ENCODE results near the gene CCDC187. TPM values are rescaled to one million over a fixed set of nuclear protein-coding genes. Genes with fewer than 3 reads are reported as not detected.
"Not testable (repeated sequence)": the region's sequence is repeated elsewhere in the genome, so short reads cannot be mapped to it uniquely, and the experiment has no call there.

The CCDC187 gene
- total RNA-seq, 1 donor from 2014 or later: not detected

DNA sequence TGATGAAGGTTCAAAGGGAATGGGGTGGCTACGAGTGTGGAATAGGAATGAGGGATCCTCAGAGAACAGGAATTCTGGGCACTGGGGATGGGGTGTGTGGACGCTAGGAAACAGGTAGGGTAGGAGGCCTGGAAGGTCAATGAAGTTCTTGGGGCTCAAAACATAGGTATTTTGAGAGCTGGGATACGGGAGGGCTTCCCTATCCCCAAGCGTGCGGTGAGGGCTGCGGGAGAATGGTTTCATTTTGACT lies 59.0 kb downstream of the CCDC187 start:
- no peak for DNase-seq (ENCODE audit: extremely low read depth, low read depth, low spot score)

DNA sequence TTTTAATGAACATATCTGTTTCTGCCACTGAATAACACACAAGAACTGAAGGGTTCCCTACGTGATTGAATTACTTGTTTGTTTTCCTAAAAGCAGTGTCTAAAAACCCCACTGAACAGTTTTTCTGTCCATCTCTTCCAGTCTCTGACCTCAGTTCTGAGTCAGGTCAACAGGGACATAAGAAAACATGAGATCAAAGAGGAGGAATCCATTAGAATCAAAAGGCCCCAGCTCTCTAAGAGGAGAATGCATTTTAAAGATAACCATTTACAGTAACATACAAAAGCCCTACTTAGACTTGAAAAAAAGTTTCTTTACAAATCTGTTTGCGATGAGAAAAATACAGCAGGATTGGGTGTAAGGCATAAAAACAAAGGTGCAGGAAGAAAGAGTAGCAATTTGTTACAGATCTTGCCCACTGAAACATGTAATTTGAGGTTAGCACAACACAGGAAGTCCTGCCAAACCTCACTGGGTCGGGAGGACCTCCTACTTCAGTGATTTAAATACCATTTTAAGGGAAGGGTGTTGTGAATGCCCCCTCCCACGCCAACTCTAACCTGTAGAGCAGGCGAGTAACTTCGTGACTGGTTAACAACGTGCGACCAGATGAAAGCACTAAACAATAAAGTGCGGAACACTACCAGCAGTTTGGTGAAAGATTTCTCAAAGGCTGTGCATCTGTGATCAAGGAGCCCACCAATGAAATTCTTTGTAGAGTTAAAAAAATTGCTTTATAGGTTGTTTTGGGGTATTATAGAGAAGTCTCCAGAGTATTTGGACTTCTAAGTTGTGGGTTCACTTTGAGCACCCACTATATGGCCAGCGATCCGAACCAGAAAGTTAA lies 59.5 kb downstream of the CCDC187 start:
- no peak for DNase-seq (ENCODE audit: extremely low read depth, low read depth, low spot score)

DNA sequence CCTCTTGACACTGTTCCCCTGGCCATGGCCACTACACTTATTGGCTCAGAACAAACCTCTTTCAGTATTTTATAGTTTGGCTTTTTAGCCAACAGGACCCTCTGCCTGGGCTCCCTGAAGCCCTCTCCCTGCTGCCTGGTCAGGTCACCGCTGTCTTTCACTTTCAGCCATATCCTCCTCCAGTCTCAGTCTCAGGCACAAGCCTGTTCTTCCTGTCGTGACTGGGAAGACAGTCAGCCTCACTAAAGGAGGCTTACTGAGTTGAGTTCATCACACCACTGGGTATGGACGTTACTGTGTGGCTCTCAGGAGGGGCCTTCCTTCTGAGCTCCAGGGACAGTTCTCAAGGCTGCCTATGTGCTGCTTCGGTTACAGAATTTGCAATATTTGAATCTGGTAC lies 60.3 kb downstream of the CCDC187 start:
- no peak for DNase-seq (ENCODE audit: extremely low read depth, low read depth, low spot score)

DNA sequence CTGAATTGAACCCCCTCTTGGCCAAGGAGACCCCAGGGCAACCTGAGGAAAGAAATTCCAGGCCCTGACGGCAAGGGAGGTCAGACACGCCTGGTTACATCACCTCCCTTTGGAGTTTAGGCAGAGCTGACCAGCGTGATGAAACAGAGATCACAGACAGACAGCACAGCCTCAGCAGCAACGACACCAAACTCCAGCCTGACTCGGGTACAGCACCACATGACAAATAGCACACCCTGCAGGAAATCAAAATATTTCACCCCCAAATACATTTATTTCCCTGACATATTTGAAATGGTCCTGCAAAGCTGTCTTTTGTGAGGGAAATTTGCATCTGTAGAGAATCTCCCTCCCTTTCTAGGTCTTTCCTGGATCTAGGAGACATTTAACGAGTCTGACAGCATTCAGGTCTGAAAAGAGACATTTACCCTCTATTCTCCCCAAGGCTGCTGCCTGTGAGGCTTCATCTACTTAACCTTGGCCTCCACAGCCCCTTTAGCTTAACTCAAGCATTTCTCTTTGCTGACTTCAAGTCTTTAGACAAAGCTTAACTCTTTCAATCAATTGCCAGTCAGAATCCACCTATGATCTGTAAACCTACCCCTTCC lies 60.9 kb downstream of the CCDC187 start:
- no peak for DNase-seq (ENCODE audit: extremely low read depth, low read depth, low spot score)

DNA sequence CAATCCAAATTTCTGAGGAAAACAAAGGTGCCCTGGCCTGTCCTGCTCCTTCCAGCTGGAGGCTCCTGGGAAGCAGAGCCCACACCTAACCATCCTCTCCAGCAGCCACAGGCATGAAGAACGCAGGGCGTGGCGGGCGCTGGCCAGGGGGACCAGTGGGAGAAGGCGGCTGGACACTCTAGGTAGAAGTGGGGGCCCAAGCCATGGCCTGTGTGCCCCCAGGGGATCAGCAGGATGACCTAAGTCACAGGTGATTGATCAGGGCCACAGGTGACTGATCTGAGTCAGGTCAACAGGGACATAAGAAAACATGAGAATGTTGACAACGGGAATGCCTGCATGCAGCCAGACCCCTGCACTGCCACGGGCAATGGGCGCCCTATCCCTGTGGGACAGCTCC lies 61.6 kb downstream of the CCDC187 start:
- DNase-seq (ENCODE audit: extremely low read depth, low read depth, low spot score): no peak

DNA sequence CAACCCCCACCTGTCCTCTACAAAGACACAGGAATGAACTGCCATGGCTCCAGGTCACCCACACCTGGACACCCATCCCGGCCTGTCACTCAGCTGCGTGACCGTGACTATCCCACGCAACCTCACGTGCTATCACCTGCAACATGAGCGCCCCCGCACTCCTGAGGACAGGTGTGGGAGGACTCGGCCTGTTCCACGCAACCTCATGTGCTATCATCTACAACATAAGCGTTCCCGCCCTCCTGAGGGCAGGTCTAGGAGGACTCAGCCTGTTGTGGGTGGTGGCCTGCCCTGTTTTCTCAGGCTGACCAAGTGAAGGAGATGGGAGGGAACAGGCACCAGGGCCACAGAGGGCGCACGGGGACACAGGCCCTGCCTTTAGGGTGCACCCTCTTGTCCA lies 62.4 kb downstream of the CCDC187 start:
- DNase-seq (ENCODE audit: extremely low read depth, low read depth, low spot score): no peak

DNA sequence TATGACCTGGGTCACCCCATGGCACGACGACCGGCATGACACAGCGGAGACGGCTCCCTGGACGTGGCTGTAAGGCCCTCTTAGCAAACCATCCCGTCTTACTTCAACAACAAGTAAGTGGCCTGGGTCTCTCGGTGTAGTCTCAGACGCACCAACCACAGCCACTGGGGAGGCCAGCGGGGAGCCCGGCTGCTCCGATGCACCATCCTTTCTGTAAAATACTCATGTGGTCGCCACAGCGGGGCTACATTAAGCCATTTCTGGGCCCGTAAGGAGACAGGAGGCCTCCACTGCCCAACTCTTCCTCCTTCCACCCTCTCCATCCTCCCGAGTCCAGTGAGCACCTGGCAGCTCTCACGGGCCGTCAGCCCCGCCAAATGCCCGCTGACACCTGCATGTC lies 63.0 kb downstream of the CCDC187 start:
- DNase-seq (ENCODE audit: extremely low read depth, low read depth, low spot score): no peak

DNA sequence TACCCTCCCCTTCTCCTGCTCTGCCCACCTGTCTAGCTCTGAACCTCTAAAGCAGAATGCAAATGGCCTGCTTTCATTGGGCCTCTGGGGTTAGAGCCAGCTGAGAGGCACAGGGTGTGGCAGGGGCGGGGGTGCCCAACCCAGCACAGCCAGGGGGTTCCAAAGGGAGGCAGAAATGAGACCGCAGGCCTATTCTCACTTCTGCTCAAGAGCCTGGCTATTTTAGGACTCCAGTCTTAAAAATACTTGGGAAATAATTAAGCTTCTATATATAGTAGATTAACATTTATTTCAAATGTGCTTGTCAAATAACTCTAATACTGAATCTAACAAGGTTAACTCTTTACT lies 63.9 kb downstream of the CCDC187 start:
- DNase-seq (ENCODE audit: extremely low read depth, low read depth, low spot score): no peak

DNA sequence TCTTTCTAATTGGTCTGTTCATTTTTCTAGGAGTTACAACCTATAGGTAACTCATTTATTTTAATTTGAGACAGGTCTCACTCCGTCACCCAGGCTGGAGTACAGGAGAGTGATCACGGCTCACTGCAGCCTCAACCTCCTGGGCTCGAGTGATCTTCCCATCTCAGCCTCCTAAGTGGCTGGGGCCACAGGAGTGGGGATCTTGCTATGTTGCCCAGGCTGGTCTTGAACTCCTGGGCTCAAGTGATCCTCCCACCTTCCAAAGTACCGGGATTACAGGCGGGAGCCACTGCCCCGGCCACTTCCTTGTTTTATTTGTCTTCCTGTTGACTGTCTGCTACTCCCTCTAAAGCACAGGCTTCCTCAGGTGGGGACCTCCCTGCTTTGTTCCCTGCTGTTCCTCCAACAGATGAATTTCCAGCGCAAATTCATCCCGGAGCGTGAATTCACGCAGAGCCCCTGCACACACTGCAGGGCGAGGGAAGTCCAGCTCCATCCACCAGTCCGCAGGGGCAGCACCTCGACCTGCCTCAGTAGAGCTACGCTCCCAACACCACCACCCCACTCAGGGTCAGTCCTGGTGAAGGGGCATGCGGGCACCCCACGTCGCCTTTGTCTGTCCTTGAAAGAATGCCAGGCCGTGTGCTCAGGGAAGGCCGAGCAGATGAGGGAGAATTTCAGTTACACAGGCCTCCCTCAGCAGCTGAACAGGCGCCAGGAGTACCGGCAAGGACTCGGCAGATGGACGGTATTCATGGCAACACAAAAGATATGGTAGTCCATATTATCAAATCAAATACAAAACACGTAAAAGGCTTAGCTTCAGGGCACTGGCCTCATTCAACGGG lies 64.5 kb downstream of the CCDC187 start:
- DNase-seq (ENCODE audit: extremely low read depth, low read depth, low spot score): no peak

DNA sequence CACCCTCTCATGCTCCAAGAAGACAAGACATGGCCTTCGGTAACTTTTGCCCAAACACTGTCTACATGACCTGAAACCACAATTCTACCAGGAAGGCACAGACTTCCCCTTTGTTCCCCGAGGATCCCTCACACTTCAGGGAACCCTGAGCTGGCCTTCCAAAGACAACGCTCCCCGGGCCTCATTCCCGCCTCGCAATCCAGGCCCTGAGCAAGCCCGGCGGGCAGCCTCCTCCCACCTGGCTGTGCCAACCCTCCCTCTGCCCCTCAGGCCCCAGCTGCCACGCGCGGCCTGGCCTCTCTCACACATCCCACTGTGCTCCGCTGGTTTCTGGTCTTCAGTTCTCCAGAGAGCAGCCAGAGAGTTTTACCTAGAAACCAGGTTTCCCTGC lies 65.6 kb downstream of the CCDC187 start:
- DNase-seq (ENCODE audit: extremely low read depth, low read depth, low spot score): no peak

DNA sequence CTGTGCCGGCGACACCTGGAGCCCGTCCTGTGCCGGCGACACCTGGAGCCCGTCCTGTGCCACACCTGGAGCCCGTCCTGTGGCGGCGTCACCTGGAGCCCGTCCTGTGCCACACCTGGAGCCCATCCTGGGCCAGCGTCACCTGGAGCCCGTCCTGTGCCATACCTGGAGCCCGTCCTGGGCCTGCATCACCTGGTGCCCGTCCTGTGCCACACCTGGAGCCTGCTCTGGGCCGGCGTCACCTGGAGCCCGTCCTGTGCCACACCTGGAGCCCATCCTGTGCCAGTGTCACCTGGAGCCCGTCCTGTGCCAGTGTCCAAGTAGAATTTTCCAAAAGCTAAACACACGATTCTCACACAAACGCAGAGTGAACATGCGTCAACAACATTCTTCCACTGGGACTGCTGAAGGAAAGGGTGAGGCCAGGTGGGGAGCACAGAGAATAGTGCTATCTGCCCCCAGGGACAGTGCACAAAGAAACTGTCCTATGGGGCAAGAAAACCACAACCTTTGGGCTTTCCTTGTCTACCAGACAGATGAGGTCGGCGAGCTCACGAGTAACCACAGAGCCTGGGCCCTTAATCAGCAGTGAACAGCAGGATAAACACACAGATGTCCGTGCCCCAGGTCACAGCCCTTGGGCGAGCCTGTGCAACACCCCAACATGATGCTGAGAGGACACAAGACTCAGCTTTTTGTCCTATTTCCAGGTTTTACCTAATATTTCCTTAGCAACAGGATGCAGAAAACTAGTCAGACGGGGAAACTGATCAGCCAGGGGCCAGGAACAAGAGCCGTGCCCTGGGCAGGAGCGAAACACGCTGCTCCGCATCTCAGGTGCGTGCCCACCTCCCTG lies 66.2 kb downstream of the CCDC187 start:
- DNase-seq (ENCODE audit: extremely low read depth, low read depth, low spot score): no peak

DNA sequence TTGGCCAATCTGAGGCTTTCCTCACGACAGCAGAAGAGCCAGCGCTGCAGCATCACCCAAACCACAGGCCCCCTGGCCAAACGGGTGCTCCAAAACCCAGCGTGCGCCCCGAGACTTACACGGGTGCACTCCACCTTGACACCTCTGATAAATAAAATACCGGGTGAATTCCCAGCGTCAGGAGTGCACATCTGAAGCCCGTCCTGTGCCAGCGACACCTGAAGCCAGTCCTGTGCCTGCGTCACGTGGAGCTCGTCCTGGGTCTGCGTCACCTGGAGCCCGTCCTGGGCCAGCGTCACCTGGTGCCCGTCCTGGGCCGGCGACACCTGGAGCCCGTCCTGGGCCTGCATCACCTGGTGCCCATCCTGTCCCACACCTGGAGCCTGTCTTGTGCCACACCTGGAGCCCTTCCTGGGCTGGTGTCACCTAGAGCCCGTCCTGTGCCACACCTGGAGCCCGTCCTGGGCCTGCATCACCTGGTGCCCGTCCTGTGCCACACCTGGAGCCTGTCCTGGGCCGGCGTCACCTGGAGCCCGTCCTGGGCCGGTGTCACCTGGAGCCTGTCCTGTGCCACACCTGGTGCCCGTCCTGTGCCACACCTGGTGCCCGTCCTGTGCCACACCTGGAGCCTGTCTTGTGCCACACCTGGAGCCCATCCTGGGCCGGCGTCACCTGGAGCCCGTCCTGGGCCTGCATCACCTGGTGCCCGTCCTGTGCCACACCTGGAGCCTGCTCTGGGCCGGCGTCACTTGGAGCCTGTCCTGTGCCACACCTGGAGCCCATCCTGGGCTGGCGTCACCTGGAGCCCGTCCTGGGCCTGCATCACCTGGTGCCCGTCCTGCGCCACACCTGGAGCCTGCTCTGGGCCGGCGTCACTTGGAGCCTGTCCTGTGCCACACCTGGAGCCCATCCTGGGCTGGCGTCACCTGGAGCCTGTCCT lies 67.2 kb downstream of the CCDC187 start:
- DNase-seq (ENCODE audit: extremely low read depth, low read depth, low spot score): not testable (repeated sequence)

DNA sequence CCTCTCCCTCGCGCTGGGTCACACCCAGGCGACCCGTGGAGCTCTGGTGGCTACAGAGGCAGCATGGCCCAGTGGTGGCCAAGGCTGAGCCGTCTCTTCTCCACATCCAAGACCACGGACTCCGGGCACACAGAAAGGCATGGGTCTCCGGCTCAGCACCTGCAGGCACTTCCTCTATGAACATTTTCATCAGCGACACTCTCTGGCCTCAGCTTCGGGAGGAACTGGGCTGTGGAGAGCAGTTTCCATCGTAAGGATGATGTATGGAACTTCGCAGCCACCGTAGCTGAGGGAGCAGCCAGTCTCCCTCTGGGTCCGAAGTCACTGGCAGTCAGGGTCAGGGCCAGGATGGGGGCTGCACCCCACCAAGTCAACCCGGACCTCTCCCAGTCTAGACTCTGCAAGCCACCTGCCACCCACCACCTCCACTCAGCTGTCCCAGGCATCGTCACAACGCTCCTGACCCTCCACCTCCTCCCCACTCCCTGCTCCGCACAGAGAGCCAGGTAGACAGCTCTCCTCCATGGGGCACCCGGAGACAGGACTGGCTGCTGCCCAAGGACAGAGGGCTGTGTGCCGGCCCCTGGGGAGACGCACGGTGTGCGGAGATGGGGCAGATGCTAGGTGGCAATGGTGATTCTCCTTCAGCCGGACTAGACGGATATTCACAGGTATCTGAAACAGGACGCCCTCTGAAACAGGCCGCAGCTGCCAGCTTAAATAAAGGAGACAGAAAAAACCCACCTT lies 68.0 kb downstream of the CCDC187 start:
- no peak for DNase-seq (ENCODE audit: extremely low read depth, low read depth, low spot score)

DNA sequence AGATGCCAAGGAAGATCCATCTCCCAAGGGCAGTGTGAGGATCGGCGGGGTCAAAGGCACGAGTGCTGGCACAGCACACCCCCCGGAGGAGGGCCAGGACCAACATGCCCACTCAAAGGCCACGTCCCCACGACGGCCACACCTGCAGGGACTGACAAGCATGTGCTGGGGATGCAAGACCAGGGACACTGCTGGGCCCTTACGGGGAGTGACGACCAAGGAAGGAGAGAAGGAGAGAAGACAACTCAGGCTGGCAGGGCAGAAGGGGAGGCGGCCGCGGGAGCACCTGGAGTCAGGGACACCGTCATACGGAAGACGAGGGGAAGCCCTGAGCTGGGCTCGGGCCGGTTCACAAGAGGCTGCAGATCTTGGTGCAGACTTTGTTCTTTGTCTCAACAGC lies 68.7 kb downstream of the CCDC187 start:
- DNase-seq (ENCODE audit: extremely low read depth, low read depth, low spot score): no peak

DNA sequence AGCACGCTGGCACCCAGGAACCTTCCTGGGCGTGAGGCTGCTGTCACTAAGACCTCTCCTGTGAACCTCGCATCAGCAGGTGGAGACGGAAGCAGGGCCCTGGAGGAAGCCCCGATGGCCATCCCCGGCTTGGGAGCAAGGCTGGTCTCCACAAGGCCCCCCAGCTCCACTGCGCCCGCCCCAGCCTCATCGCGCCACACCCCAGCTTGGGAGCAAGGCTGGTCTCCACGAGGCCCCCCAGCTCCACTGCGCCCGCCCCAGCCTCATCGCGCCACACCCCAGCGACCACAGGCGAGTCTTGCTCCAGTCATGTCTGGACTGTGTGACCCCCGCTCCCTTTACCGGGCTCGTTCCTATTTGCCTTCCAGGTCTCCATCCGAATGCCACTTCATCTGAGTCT lies 69.3 kb downstream of the CCDC187 start:
- DNase-seq (ENCODE audit: extremely low read depth, low read depth, low spot score): no peak

DNA sequence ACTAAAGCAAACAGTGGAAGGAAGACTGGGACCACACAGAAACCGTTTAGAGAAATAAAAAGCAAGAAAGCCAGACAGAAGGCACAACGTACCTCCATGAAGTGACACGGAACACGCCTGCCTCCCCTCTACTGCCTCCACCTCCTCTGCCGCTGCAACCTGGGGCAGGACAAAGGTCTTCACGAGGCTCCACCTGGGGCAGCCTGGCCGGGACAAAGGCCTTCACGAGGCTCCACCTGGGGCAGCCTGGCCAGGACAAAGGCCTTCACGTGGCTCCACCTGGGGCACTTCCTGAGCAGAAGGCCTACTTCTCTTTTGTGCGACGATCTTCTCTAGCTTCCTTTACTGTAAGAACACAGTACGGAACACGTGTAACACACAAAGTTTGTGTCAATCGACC lies 70.0 kb downstream of the CCDC187 start:
- no peak for DNase-seq (ENCODE audit: extremely low read depth, low read depth, low spot score)

DNA sequence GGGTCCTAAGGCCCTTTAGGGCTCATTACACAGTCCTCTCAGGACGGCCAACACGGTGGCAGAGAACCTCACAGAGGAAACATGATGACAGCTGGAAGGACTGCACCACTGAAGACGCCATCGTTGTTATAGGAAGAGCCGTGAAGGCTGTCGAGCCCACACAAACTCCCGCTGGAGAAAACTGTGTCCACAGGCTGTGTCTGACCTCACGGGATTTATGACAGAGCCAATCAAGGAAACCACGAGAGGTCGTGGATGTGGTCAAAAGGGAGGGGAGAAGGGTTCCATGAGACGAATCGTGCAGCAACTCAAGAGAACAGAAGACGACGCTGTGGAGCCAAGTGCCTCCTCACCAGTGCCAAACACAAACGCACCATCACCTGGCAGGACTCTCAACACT lies 70.5 kb downstream of the CCDC187 start:
- no peak for DNase-seq (ENCODE audit: extremely low read depth, low read depth, low spot score)

DNA sequence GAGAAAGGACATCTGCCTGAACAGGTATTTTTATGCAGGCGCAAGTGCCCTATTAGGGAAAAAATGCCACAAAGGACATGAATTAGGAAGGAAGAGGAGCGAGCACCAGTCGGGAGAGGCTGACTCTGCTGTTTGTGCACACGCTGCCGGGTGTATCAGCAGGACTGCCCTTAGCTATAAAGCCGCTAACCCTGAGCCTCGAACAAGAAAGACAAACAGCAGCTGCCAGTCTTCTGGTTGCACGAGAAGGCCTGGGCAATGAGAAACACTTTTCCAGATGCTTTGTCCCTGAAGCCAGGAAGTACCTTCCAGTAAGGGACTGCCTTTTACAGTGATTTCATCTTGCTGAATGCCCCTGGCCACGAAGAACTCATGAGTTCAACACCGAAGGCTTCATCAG lies 70.9 kb downstream of the CCDC187 start:
- DNase-seq (ENCODE audit: extremely low read depth, low read depth, low spot score): no peak

Measured in glomerular endothelial cell (primary cell).